HCT116 (cell line): ENCODE data around the gene INPP5K. TPM values are rescaled to one million over a fixed set of nuclear protein-coding genes. Genes with fewer than 3 reads are reported as not detected.

Source experiments
- ATAC-seq: fragments of 200-7000 bp; cut with Tn5 transposase; 2 replicates; pipeline ENCODE4 v1.9.1; 2020; ENCODE audit warnings: mild to moderate bottlenecking, moderate library complexity
- BruUV-seq: library from RNA; stranded (reverse); fragments of 400-500 nt; replicated peaks from 2 replicates; lab custom pipeline; 2021; lab: Mats Ljungman, UMichigan
- CTCF ChIA-PET: fragments of 300-600 bp; sonication (Branson Sonifier 250); formaldehyde crosslinking; loops from one replicate; lab custom pipeline; 2021; ENCODE audit warnings: antibody characterized with exemption; lab: Charles Lee
- POLR2A ChIA-PET: fragments of 300-600, 350-600 bp; sonication (Branson Sonifier 250); formaldehyde crosslinking; loops from one replicate; lab custom pipeline; 2021; ENCODE audit warnings: antibody characterized with exemption; lab: Charles Lee
- RAD21 ChIA-PET, 2 experiments: fragments of 300-600 bp; sonication (Branson Sonifier 250); formaldehyde crosslinking; loops; one replicate each; lab custom pipeline; 2023; ENCODE audit warnings: low total read pairs in 2 of 2; ENCODE audit not compliant: uncharacterized antibody in 2 of 2, unreplicated experiment in 2 of 2, low non-redundant PET in 1 of 2; lab: Charles Lee
- DNase-seq: peaks from one replicate; pipeline ENCODE4 v3.0.0-alpha.2; 2010; ENCODE audit warnings: low read depth, low spot score
- H2AFZ ChIP-seq: fragments of 200-600 bp; shearing (Covaris generic), sonication (generic); 2 replicates; pipeline ENCODE4 v1.6.1; 2017; ENCODE audit warnings: low read depth, mixed run types, mixed read lengths, antibody characterized with exemption, low read length; ENCODE audit not compliant: poor library complexity, severe bottlenecking
- H3K27ac ChIP-seq: 2 replicates; pipeline ENCODE4 v1.5.1; 2012; ENCODE audit warnings: low read depth, low read length
- H3K27me3 ChIP-seq: fragments of 200-600 bp; sonication (generic); 2 replicates; pipeline ENCODE4 v1.6.1; 2016; ENCODE audit warnings: mixed run types, low read length, mixed read lengths; ENCODE audit not compliant: insufficient read depth
- H3K36me3 ChIP-seq, 2 experiments: fragments of 200-500 bp in 1 of 2; fragments of 200-600 bp in 1 of 2; sonication (Bioruptor generic) in 1 of 2; sonication (generic) in 1 of 2; 2 replicates each; pipeline versions ENCODE4 v1.5.1 to v1.6.1; 2014 to 2016; ENCODE audit warnings: low read length in 2 of 2, inconsistent platforms in 1 of 2, mixed read lengths in 1 of 2, mixed run types in 1 of 2; ENCODE audit not compliant: insufficient read depth in 2 of 2, control insufficient read depth in 1 of 2
- H3K4me1 ChIP-seq, 2 experiments: fragments of 200-600 bp in 1 of 2; sonication (generic) in 1 of 2; 2 replicates each; pipeline versions ENCODE4 v1.5.1 to v1.6.1; 2012 to 2017; ENCODE audit warnings: low read length in 2 of 2, inconsistent platforms in 1 of 2, mild to moderate bottlenecking in 1 of 2, mixed read lengths in 1 of 2, mixed run types in 1 of 2, moderate library complexity in 1 of 2; ENCODE audit not compliant: insufficient read depth in 2 of 2, control insufficient read depth in 1 of 2
- H3K4me2 ChIP-seq: fragments of 200-600 bp; sonication (generic); 2 replicates; pipeline ENCODE4 v1.6.1; 2017; ENCODE audit warnings: mixed run types, low read length, mixed read lengths
- H3K4me3 ChIP-seq, 2 experiments: fragments of 200-600 bp in 1 of 2; sonication (generic) in 1 of 2; replicated peaks in 1 of 2; 2 replicates each; pipeline ENCODE4 v1.5.1; 2011 to 2016; ENCODE audit warnings: low read length in 2 of 2, control low read depth in 1 of 2, low read depth in 1 of 2, mild to moderate bottlenecking in 1 of 2, mixed read lengths in 1 of 2, mixed run types in 1 of 2
- H3K79me2 ChIP-seq: fragments of 200-600 bp; sonication (generic); 2 replicates; pipeline ENCODE4 v1.6.1; 2017; ENCODE audit warnings: mild to moderate bottlenecking, mixed run types, low read length, moderate library complexity, mixed read lengths; ENCODE audit not compliant: insufficient read depth
- H3K9ac ChIP-seq: fragments of 200-600 bp; sonication (generic); 2 replicates; pipeline ENCODE4 v1.6.1; 2016; ENCODE audit warnings: low read length, mixed read lengths
- H3K9me2 ChIP-seq: fragments of 200-600 bp; sonication (generic), shearing (Covaris generic); 2 replicates; pipeline ENCODE4 v1.6.1; 2017; ENCODE audit warnings: mixed run types, mild to moderate bottlenecking, moderate library complexity; ENCODE audit not compliant: insufficient read depth
- H3K9me3 ChIP-seq, 2 experiments: fragments of 200-500 bp in 1 of 2; fragments of 200-600 bp in 1 of 2; sonication (Bioruptor generic) in 1 of 2; sonication (generic) in 1 of 2; 2 replicates each; pipeline ENCODE4 v1.6.1; 2014 to 2017; ENCODE audit warnings: low read length in 2 of 2, mixed read lengths in 2 of 2, inconsistent platforms in 1 of 2, low read depth in 1 of 2, mild to moderate bottlenecking in 1 of 2, mixed run types in 1 of 2, moderate library complexity in 1 of 2; ENCODE audit not compliant: control insufficient read depth in 1 of 2, insufficient read depth in 1 of 2
- H4K20me1 ChIP-seq: fragments of 200-600 bp; sonication (generic), shearing (Covaris generic); 2 replicates; pipeline ENCODE4 v1.6.1; 2017; ENCODE audit warnings: mixed run types, mild to moderate bottlenecking, moderate library complexity; ENCODE audit not compliant: insufficient read depth
- CBX3 ChIP-seq: IDR thresholded peaks from 2 replicates; pipeline ENCODE4 v1.6.1; 2012; ENCODE audit warnings: low read depth
- CTCF ChIP-seq, 3 experiments: fragments of 200-600 bp in 1 of 3; sonication (generic) in 1 of 3; IDR thresholded peaks in 2 of 3; conservative IDR thresholded peaks in 1 of 3; 2 replicates each; pipeline ENCODE4 v1.5.1; 2012 to 2017; ENCODE audit warnings: low read depth in 2 of 3, low read length in 2 of 3, antibody characterized with exemption in 1 of 3, borderline replicate concordance in 1 of 3, control low read depth in 1 of 3, mild to moderate bottlenecking in 1 of 3, mixed read lengths in 1 of 3, mixed run types in 1 of 3, moderate library complexity in 1 of 3; ENCODE audit not compliant: insufficient read depth in 1 of 3
- ELF1 ChIP-seq: IDR thresholded peaks from 2 replicates; pipeline ENCODE4 v1.6.1; 2012; ENCODE audit warnings: low read depth, borderline replicate concordance
- EZH2phosphoT487 ChIP-seq: fragments of 200-600 bp; IDR thresholded peaks from 2 replicates; pipeline ENCODE4 v1.6.1; 2018; ENCODE audit warnings: antibody characterized with exemption, borderline replicate concordance
- FOSL1 ChIP-seq: IDR thresholded peaks from 2 replicates; pipeline ENCODE4 v1.6.1; 2012; ENCODE audit warnings: low read depth
- MAX ChIP-seq: IDR thresholded peaks from 2 replicates; pipeline ENCODE4 v1.6.1; 2012
- POLR2A ChIP-seq: IDR thresholded peaks from 2 replicates; pipeline ENCODE4 v1.7.0; 2011; ENCODE audit warnings: borderline replicate concordance; ENCODE audit not compliant: insufficient read depth, insufficient read length; ENCODE audit errors: extremely low read depth
- POLR2AphosphoS5 ChIP-seq: IDR thresholded peaks from 2 replicates; pipeline ENCODE4 v1.6.1; 2011; ENCODE audit warnings: mild to moderate bottlenecking, low read depth, low read length, moderate library complexity
- SIN3A ChIP-seq: IDR thresholded peaks from 2 replicates; pipeline ENCODE4 v1.6.1; 2012; ENCODE audit warnings: low read depth
- SRF ChIP-seq: IDR thresholded peaks from 2 replicates; pipeline ENCODE4 v1.6.1; 2012; ENCODE audit warnings: low read depth
- TCF7L2 ChIP-seq: IDR thresholded peaks from 2 replicates; pipeline ENCODE4 v1.7.0; 2011; ENCODE audit warnings: borderline replicate concordance, inconsistent platforms; ENCODE audit not compliant: insufficient read depth, insufficient read length; ENCODE audit errors: extremely low read depth
- ZNF274 ChIP-seq: fragments of 200-500 bp; sonication (Bioruptor generic); IDR thresholded peaks from 2 replicates; pipeline ENCODE4 v1.6.1; 2014; ENCODE audit warnings: mild to moderate bottlenecking, low read depth, low read length, inconsistent platforms
- intact Hi-C: fragments of 100-400 bp; cut with micrococcal nuclease; formaldehyde crosslinking; loops from 2 replicates; pipeline ENCODE4 v1.10.0; 2022
- total RNA-seq: library from RNA; stranded (reverse); gene quantifications from one replicate; pipeline ENCODE4 v1.2.1, GENCODE V29; 2021; ENCODE audit not compliant: unreplicated experiment

The INPP5K gene
- total RNA-seq, 1 experiment from 2014 or later: 25.6 TPM

- Histone ChIP-seq H3K9me2 (no peaks in the 10 kb centered on the region), H3K36me3 (peaks cover 9 to 26% of the 10 kb centered on the region in 2 experiments; a peak in 3 of 4 replicates), H2AFZ (no peak overlapping the region), H3K4me2 (0 out of 2 replicates have a peak overlapping the region, but pooled peaks have one; percentile 80), H3K27ac (peak overlapping the region; percentile 89), H3K9ac (no peak overlapping the region), H3K79me2 (peaks cover 14% of the 10 kb centered on the region; the same call in 1 of the 2 replicates), H3K4me3 (no peak overlapping the region), H3K9me3 (no peaks in the 10 kb centered on the region), H4K20me1 (no peaks in the 10 kb centered on the region), H3K4me1 (peaks cover 32 to 49% of the 10 kb centered on the region in 2 experiments), H3K27me3 (no peaks in the 10 kb centered on the region)
- POLR2A ChIA-PET: no interaction called here
- RAD21 ChIA-PET: no interaction called here
- BruUV-seq: no TSS peak
- CTCF ChIA-PET: no interaction called here
- ATAC-seq (no peak), DNase-seq (no peak)
- no peak for TF ChIP-seq CTCF (IDR thresholded peaks at IDR 0.05 in 2 of 3, conservative IDR thresholded peaks at IDR 0.05 in 1 of 3; ENCODE audit: borderline replicate concordance in 1 of 3, insufficient read depth in 1 of 3, low read depth in 2 of 3, low read length in 2 of 3)
- intact Hi-C loops: loop anchor here (5.0 kb wide), 1 partner anchor 53 kb away; the partner anchor contains the start of gene INPP5K
These were observed 52.2 kb downstream of the INPP5K start for GRCh38 chr17:1464186-1464585.

GRCh38 chr17:1462164-1463112 is 54.0 kb downstream of the INPP5K start:
- Histone ChIP-seq H3K4me1 (peaks cover 32 to 52% of the 10 kb centered on the region in 2 experiments), H3K9me2 (no peaks in the 10 kb centered on the region), H4K20me1 (no peaks in the 10 kb centered on the region), H2AFZ (no peak overlapping the region), H3K27ac (peak overlapping the region; percentile 89), H3K79me2 (peaks cover 10% of the 10 kb centered on the region; the same call in 1 of the 2 replicates), H3K9ac (peak overlapping the region; percentile 80), H3K36me3 (peaks cover 3 to 12% of the 10 kb centered on the region in 2 experiments; a peak in 3 of 4 replicates), H3K9me3 (no peaks in the 10 kb centered on the region), H3K4me2 (peak overlapping the region; percentile 80), H3K4me3 (peak overlapping the region; percentile 53 to 64), H3K27me3 (no peaks in the 10 kb centered on the region)
- POLR2A ChIA-PET: interaction anchor here (0.9 to 3.2 kb wide), 14 partner anchors 10 to 254 kb away, joined by 3 to 16 read pairs (median 6); partner anchors contain the start of genes INPP5K, RILP, SLC43A2 and YWHAE
- RAD21 ChIA-PET: interaction anchor here in 1 of 2 experiments (0.9 to 1.0 kb wide), 2 partner anchors 25 to 53 kb away, joined by 3 to 4 read pairs; partner anchors contain the start of gene INPP5K
- CTCF ChIA-PET: interaction anchor here (0.9 kb wide), 1 partner anchor 203 kb away, joined by 3 read pairs; no protein-coding TSS in a partner anchor
- TF ChIP-seq CBX3: peak; percentile 83; the same call in 1 of the 2 replicates
- no peak for TF ChIP-seq SIN3A
- no peak; the same call in 1 of the 2 replicates for TF ChIP-seq ELF1
- peak; percentile 57; the same call in 1 of the 2 replicates for TF ChIP-seq POLR2AphosphoS5
- TF ChIP-seq ZNF274: no peak
- no peak for TF ChIP-seq TCF7L2
- peak; percentile 32; the same call in 1 of the 2 replicates for TF ChIP-seq FOSL1
- peak; percentile 56 for TF ChIP-seq POLR2A
- TF ChIP-seq EZH2phosphoT487: no peak
- TF ChIP-seq MAX: peak; percentile 87
- no peak for TF ChIP-seq SRF
- DNase-seq (no peak), ATAC-seq (peak; percentile 40)
- TSS peak; percentile 75 for BruUV-seq
- intact Hi-C loops: loop anchor here (5.0 kb wide), 1 partner anchor 55 kb away; the partner anchor contains the start of gene INPP5K
